ENCODE results near the gene SCARB1. TPM values are rescaled to one million over a fixed set of nuclear protein-coding genes. Genes with fewer than 3 reads are reported as not detected.

Gene SCARB1
- total and polyA plus RNA-seq, 2 experiments from 2014 or later: 50.4 to 90.0 TPM

- H3K79me2 ChIP-seq: no peaks in the 10 kb centered on the region
- no peak overlapping the region for H3K27ac ChIP-seq
- H3K9me2 ChIP-seq (replicated peaks; ENCODE audit: insufficient read depth): no peaks in the 10 kb centered on the region
- no peak overlapping the region for H2AFZ ChIP-seq
- no peaks in the 10 kb centered on the region for H3K27me3 ChIP-seq
- WGBS (ENCODE audit: low lambda C conversion rate, missing lambda C conversion rate): 95% methylated on average over 5 of the region's 5 CpGs
- no peaks in the 10 kb centered on the region for H3K4me1 ChIP-seq (ENCODE audit: insufficient read depth)
- H3K9me3 ChIP-seq (ENCODE audit: low read depth): no peaks in the 10 kb centered on the region
- no peak for DNase-seq (ENCODE audit: low spot score)
- no peaks in the 10 kb centered on the region for H3K36me3 ChIP-seq (replicated peaks; ENCODE audit: insufficient read depth, low read depth)
- H4K20me1 ChIP-seq (ENCODE audit: insufficient read depth, poor library complexity, severe bottlenecking): no peaks in the 10 kb centered on the region
- no peak overlapping the region for H3K4me3 ChIP-seq
- TF ChIP-seq, protein P1, sequence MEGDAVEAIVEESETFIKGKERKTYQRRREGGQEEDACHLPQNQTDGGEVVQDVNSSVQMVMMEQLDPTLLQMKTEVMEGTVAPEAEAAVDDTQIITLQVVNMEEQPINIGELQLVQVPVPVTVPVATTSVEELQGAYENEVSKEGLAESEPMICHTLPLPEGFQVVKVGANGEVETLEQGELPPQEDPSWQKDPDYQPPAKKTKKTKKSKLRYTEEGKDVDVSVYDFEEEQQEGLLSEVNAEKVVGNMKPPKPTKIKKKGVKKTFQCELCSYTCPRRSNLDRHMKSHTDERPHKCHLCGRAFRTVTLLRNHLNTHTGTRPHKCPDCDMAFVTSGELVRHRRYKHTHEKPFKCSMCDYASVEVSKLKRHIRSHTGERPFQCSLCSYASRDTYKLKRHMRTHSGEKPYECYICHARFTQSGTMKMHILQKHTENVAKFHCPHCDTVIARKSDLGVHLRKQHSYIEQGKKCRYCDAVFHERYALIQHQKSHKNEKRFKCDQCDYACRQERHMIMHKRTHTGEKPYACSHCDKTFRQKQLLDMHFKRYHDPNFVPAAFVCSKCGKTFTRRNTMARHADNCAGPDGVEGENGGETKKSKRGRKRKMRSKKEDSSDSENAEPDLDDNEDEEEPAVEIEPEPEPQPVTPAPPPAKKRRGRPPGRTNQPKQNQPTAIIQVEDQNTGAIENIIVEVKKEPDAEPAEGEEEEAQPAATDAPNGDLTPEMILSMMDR (IDR thresholded peaks at IDR 0.05; ENCODE audit: poor library complexity): no peak
- TF ChIP-seq EZH2phosphoT487 (IDR thresholded peaks at IDR 0.05; ENCODE audit: low read depth, severe bottlenecking, unreplicated experiment) (no peak), EZH2 (IDR thresholded peaks at IDR 0.05; ENCODE audit: borderline replicate concordance) (no peak)
- no peak overlapping the region for H3K4me2 ChIP-seq
Observed at GRCh38 chr12:124783087-124783486, 80.6 kb downstream of the SCARB1 start.

GRCh38 chr12:124782132-124782531 is 81.5 kb downstream of the SCARB1 start:
- H4K20me1 ChIP-seq (ENCODE audit: insufficient read depth, poor library complexity, severe bottlenecking): no peaks in the 10 kb centered on the region
- TF ChIP-seq EZH2 (IDR thresholded peaks at IDR 0.05; ENCODE audit: borderline replicate concordance): no peak
- TF ChIP-seq, protein P1 (IDR thresholded peaks at IDR 0.05; ENCODE audit: poor library complexity): no peak
- no peak for TF ChIP-seq EZH2phosphoT487 (IDR thresholded peaks at IDR 0.05; ENCODE audit: low read depth, severe bottlenecking, unreplicated experiment)
- H3K9me3 ChIP-seq (ENCODE audit: low read depth): no peaks in the 10 kb centered on the region
- no peak overlapping the region for H3K27ac ChIP-seq
- no peak overlapping the region for H3K4me2 ChIP-seq
- H3K9me2 ChIP-seq (replicated peaks; ENCODE audit: insufficient read depth): no peaks in the 10 kb centered on the region
- no peaks in the 10 kb centered on the region for H3K27me3 ChIP-seq
- no peak overlapping the region for H3K4me3 ChIP-seq
- H3K4me1 ChIP-seq (ENCODE audit: insufficient read depth): no peaks in the 10 kb centered on the region
- no peaks in the 10 kb centered on the region for H3K79me2 ChIP-seq
- no peak overlapping the region for H2AFZ ChIP-seq
- H3K36me3 ChIP-seq (replicated peaks; ENCODE audit: insufficient read depth, low read depth): no peaks in the 10 kb centered on the region
- DNase-seq (ENCODE audit: low spot score): no peak
- 100% methylated on average over 2 of the region's 2 CpGs for WGBS (ENCODE audit: low lambda C conversion rate, missing lambda C conversion rate)

- H3K79me2 ChIP-seq: no peaks in the 10 kb centered on the region
- no peak for DNase-seq (ENCODE audit: low spot score)
- H3K27ac ChIP-seq: no peak overlapping the region
- no peak overlapping the region for H2AFZ ChIP-seq
- H3K4me3 ChIP-seq: no peak overlapping the region
- H3K9me2 ChIP-seq (replicated peaks; ENCODE audit: insufficient read depth): no peaks in the 10 kb centered on the region
- TF ChIP-seq EZH2 (IDR thresholded peaks at IDR 0.05; ENCODE audit: borderline replicate concordance) (no peak), EZH2phosphoT487 (IDR thresholded peaks at IDR 0.05; ENCODE audit: low read depth, severe bottlenecking, unreplicated experiment) (no peak)
- TF ChIP-seq, protein P1 (IDR thresholded peaks at IDR 0.05; ENCODE audit: poor library complexity): no peak
- WGBS (ENCODE audit: low lambda C conversion rate, missing lambda C conversion rate): 95% methylated on average over 16 of the region's 16 CpGs
- H3K4me2 ChIP-seq: no peak overlapping the region
- peaks cover 4% of the 10 kb centered on the region for H3K4me1 ChIP-seq (ENCODE audit: insufficient read depth)
- H3K9me3 ChIP-seq (ENCODE audit: low read depth): no peaks in the 10 kb centered on the region
- H3K36me3 ChIP-seq (replicated peaks; ENCODE audit: insufficient read depth, low read depth): no peaks in the 10 kb centered on the region
- H3K27me3 ChIP-seq: no peaks in the 10 kb centered on the region
- no peaks in the 10 kb centered on the region for H4K20me1 ChIP-seq (ENCODE audit: insufficient read depth, poor library complexity, severe bottlenecking)
Observed at GRCh38 chr12:124780752-124781685, 82.6 kb downstream of the SCARB1 start.
